Duodenal mucosa (tissue), 2 donors: Measurements from ENCODE around the gene ODAD4.
"Not testable (repeated sequence)": the region's sequence is repeated elsewhere in the genome, so short reads cannot be mapped to it uniquely, and the experiment has no call there.

Source experiments
- H3K27ac ChIP-seq: one replicate; pipeline ENCODE4 v1.7.0; 2013; ENCODE audit warnings: low read depth, low read length
- H3K27me3 ChIP-seq, 2 donors: one replicate each; pipeline ENCODE4 v1.7.0; 2013; ENCODE audit warnings: low read length in 2 of 2, control low read depth in 1 of 2; ENCODE audit not compliant: insufficient read depth in 2 of 2, control insufficient read depth in 1 of 2
- H3K36me3 ChIP-seq, 2 donors: one replicate each; pipeline ENCODE4 v1.7.0; 2013; ENCODE audit warnings: low read length in 2 of 2, control low read depth in 1 of 2; ENCODE audit not compliant: insufficient read depth in 2 of 2, control insufficient read depth in 1 of 2
- H3K4me1 ChIP-seq, 2 donors: one replicate each; pipeline ENCODE4 v1.7.0; 2013; ENCODE audit warnings: low read length in 2 of 2, control low read depth in 1 of 2; ENCODE audit not compliant: insufficient read depth in 2 of 2, control insufficient read depth in 1 of 2
- H3K4me3 ChIP-seq, 2 donors: one replicate each; pipeline ENCODE4 v1.7.0; 2013; ENCODE audit warnings: low read length in 2 of 2, low read depth in 1 of 2
- H3K9ac ChIP-seq, 2 donors: one replicate each; pipeline ENCODE4 v1.7.0; 2013; ENCODE audit warnings: low read length in 2 of 2, low read depth in 1 of 2
- H3K9me3 ChIP-seq, 2 donors: one replicate each; pipeline ENCODE4 v1.7.0; 2013; ENCODE audit warnings: low read length in 2 of 2, control low read depth in 1 of 2; ENCODE audit not compliant: control insufficient read depth in 1 of 2

ODAD4 gene

DNA sequence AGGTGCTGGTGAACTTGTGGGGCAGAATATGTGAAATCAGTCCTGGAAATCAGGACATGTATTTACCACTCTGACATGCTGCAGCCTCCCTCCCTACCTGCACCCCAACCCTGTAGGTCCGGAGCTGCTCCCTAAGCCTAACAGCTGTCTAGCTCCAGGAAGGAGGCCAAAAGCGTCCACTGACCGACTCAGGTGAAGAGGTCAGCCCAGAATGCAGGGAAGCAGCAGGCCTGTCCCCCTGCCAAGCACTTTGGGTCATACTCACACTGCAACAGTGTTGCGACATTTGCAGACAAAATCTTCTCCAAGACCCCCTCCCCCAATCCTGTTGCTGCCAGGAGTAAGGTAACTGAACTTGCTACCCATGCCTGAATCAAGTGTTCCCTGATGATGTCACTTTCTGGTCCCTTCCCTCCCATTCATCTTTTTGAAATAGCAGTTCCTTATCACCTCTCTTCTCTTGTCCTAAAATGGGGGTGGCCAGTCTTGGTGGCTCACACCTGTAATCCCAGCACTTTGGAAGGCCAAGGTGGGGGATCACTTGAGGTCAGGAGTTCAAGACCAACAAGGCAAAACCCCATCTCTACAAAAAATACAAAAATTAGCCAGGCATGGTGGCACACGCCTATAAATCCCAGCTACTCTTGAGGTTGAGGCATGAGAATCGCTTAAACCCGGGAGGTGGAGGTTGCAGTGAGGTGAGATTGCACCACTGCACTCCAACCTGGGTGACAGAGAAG lies 10.4 kb upstream of the ODAD4 start:
- Histone ChIP-seq H3K27me3 (no peaks in the 10 kb centered on the region), H3K9me3 (no peaks in the 10 kb centered on the region), H3K27ac (no peak overlapping the region), H3K9ac (peak overlapping the region; percentile 57 to 77), H3K4me1 (peaks cover 17 to 31% of the 10 kb centered on the region in 2 donors), H3K4me3 (peak overlapping the region; percentile 78 to 90), H3K36me3 (no peaks in the 10 kb centered on the region)

- H3K27me3 ChIP-seq, result no peaks in the 10 kb centered on the region
- H3K4me3 ChIP-seq, result no peak overlapping the region
- peaks cover 15 to 28% of the 10 kb centered on the region in 2 donors for H3K4me1 ChIP-seq
- no peak overlapping the region for H3K27ac ChIP-seq
- H3K9me3 ChIP-seq, result no peaks in the 10 kb centered on the region
- H3K36me3 ChIP-seq, result no peaks in the 10 kb centered on the region
- no peak overlapping the region for H3K9ac ChIP-seq
These were observed 9.8 kb upstream of the ODAD4 start for GRCh38 chr17:41920580-41920955.

DNA sequence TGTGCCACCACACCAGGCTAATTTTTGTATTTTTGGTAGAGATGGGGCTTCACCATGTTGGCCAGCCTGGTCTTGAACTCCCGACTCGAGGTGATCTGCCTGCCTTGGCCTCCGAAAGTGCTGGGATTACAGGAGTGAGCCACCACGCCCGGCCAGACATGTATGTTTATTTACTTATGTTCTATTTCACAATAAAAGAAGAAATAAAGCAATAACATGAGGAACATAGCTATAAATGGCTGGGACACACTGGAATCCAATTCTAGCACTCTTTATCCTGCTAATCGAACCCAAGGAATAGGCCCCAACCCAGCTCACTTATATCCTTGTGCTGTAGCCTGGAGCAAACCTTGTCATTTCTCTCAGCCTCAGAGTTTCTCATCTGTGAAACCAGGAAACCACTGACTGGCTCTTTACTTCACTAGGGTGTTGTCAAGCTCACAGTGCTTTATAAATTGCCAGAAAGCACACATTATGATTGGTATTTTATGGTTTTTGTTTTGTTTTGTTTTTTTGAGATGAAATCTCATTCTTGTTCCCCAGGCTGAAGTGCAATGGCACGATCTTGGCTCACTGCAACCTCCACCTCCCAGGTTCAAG lies 4.3 kb upstream of the ODAD4 start:
- Histone ChIP-seq H3K27me3 (no peaks in the 10 kb centered on the region), H3K9me3 (no peaks in the 10 kb centered on the region), H3K4me3 (no peak overlapping the region), H3K36me3 (no peaks in the 10 kb centered on the region), H3K9ac (no peak overlapping the region), H3K27ac (no peak overlapping the region), H3K4me1 (peaks cover 6 to 12% of the 10 kb centered on the region in 2 donors)

- Histone ChIP-seq H3K36me3 (no peaks in the 10 kb centered on the region), H3K4me3 (no peak overlapping the region), H3K9me3 (no peaks in the 10 kb centered on the region), H3K27ac (no peak overlapping the region), H3K27me3 (no peaks in the 10 kb centered on the region), H3K4me1 (peaks cover 6 to 12% of the 10 kb centered on the region in 2 donors), H3K9ac (no peak overlapping the region)
These were observed 1.6 kb upstream of the ODAD4 start for GRCh38 chr17:41928693-41929251.

- not testable (repeated sequence) for H3K36me3 ChIP-seq, H3K27ac ChIP-seq, H3K9ac ChIP-seq, H3K27me3 ChIP-seq, H3K9me3 ChIP-seq
- peak overlapping the region; percentile 79 to 83 for H3K4me3 ChIP-seq
- peaks cover 6 to 12% of the 10 kb centered on the region in 2 donors for H3K4me1 ChIP-seq
These were observed 378 bp downstream of the ODAD4 start for GRCh38 chr17:41930833-41931156.

GRCh38 chr17:41931715-41932114 lies 1.3 kb downstream of the ODAD4 start:
- H3K36me3 ChIP-seq, H3K9me3 ChIP-seq, H3K27me3 ChIP-seq, H3K27ac ChIP-seq, H3K9ac ChIP-seq, H3K4me3 ChIP-seq: not testable (repeated sequence)
- peaks cover 6 to 12% of the 10 kb centered on the region in 2 donors for H3K4me1 ChIP-seq

DNA sequence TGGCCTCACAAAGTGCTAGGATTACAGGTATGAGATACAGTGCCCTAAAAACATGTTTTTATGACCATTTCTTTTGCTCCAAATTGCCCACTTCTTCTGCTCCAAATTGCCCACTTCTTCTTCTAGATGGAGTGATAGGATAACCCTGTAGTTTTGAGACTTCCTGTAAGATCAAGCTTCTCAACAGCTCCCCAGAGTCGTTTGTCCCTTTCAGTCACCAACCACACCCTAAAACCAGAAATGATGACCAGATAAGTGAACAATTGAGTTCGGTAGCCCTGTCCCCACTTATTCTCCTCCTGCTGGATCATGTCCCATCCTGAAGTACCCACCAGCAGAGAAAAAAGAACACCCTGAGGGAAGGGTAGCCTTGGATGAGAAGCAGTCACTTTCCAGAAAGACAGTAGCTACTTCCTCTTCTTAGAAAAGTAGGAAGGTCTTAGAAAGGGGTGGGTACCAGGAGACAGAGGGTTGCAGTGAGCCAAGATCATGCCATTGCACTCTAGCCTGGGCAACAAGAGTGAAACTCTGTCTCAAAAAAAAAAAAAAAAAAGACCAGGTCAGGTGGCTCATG lies 2.5 kb downstream of the ODAD4 start:
- Histone ChIP-seq H3K9me3 (no peaks in the 10 kb centered on the region), H3K4me3 (no peak overlapping the region), H3K4me1 (peaks cover 6 to 12% of the 10 kb centered on the region in 2 donors), H3K36me3 (no peaks in the 10 kb centered on the region), H3K9ac (no peak overlapping the region), H3K27me3 (no peaks in the 10 kb centered on the region), H3K27ac (no peak overlapping the region)

- Histone ChIP-seq H3K36me3 (no peaks in the 10 kb centered on the region), H3K9ac (no peak overlapping the region), H3K9me3 (no peaks in the 10 kb centered on the region), H3K4me1 (no peaks in the 10 kb centered on the region), H3K27me3 (no peaks in the 10 kb centered on the region), H3K4me3 (no peak overlapping the region), H3K27ac (no peak overlapping the region)
These were observed 5.2 kb downstream of the ODAD4 start for GRCh38 chr17:41935641-41936040.

GRCh38 chr17:41937970-41938954 lies 7.8 kb downstream of the ODAD4 start:
- H3K36me3 ChIP-seq, result no peaks in the 10 kb centered on the region
- H3K27ac ChIP-seq, result no peak overlapping the region
- no peak overlapping the region for H3K9ac ChIP-seq

More at GRCh38 chr17:41937970-41938954, 7.8 kb downstream of the ODAD4 start:
- Histone ChIP-seq H3K27me3 (no peaks in the 10 kb centered on the region), H3K4me3 (no peak overlapping the region), H3K4me1 (no peaks in the 10 kb centered on the region), H3K9me3 (no peaks in the 10 kb centered on the region)
